Fibroblast of pulmonary artery (primary cell): ENCODE data around the gene SEC14L3.

Experiments used
- DNase-seq: peaks from one replicate; pipeline ENCODE4 v3.0.0-alpha.2; 2010; ENCODE audit warnings: low read depth
- H3K4me3 ChIP-seq: replicated peaks from 2 replicates; pipeline ENCODE4 v1.5.1; 2011; ENCODE audit warnings: low read depth, mild to moderate bottlenecking, control low read depth, low read length, moderate library complexity
- TF ChIP-seq, protein P1 (sequence below): IDR thresholded peaks from 2 replicates; pipeline ENCODE4 v1.5.1; 2011; ENCODE audit warnings: mild to moderate bottlenecking, control low read depth, low read length, inconsistent platforms; ENCODE audit errors: missing control alignments

SEC14L3 gene

GRCh38 chr22:30471616-30472318 is at the start of gene SEC14L3:
Gene SEC14L3, minus strand, starts transcription at chr22:30472017. Its CDS starts 59 bp downstream, at chr22:30471958.
- TF ChIP-seq, protein P1, sequence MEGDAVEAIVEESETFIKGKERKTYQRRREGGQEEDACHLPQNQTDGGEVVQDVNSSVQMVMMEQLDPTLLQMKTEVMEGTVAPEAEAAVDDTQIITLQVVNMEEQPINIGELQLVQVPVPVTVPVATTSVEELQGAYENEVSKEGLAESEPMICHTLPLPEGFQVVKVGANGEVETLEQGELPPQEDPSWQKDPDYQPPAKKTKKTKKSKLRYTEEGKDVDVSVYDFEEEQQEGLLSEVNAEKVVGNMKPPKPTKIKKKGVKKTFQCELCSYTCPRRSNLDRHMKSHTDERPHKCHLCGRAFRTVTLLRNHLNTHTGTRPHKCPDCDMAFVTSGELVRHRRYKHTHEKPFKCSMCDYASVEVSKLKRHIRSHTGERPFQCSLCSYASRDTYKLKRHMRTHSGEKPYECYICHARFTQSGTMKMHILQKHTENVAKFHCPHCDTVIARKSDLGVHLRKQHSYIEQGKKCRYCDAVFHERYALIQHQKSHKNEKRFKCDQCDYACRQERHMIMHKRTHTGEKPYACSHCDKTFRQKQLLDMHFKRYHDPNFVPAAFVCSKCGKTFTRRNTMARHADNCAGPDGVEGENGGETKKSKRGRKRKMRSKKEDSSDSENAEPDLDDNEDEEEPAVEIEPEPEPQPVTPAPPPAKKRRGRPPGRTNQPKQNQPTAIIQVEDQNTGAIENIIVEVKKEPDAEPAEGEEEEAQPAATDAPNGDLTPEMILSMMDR = no peak
- H3K4me3 ChIP-seq = no peak within 1 kb of the TSS
- no peak for DNase-seq

GRCh38 chr22:30519842-30520425 is 48.1 kb upstream of the SEC14L3 start:
- no peak for DNase-seq
- no peak overlapping the region for H3K4me3 ChIP-seq
- TF ChIP-seq, protein P1 = no peak

DNA sequence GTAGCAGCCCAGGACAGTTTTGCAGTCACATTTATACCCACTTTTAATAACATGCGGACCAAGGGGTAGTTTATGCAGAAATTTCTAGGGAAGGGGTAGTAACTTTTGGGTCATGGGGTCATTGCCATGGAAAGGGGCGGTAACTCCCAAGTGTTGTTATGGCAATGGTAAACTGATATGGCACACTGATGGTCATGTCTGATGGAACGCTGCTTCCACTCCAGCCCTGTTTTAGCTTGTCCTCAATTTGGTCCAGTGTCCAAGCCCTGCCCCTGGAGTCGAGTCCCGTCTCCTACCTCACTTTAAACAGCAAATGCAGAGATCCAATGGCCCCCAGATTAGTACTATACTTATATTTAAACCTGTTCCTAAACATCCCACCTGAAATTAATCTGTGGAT is 44.9 kb upstream of the SEC14L3 start:
- TF ChIP-seq, protein P1 = no peak
- no peak for DNase-seq
- no peak overlapping the region for H3K4me3 ChIP-seq

DNA sequence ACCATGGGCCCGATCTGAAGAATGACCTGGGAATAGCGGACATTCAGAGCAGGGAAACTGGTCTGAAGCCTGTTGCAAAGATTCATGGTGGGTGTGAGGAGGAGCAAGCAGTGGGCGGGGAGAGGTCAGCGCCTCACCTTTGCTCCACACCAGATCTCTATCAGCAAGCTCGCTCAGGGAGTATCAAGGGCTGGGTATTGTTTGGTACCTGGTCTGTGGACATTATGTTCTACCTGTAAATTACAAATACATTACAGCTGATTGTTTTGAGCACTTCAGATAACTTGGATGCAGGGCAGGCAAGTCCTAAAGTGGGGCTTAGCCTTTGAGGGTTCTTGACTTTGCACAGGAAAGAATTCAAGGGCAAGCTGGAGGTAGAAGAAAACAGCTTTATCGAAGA is 44.5 kb upstream of the SEC14L3 start:
- TF ChIP-seq, protein P1 = no peak
- H3K4me3 ChIP-seq = no peak overlapping the region
- no peak for DNase-seq

DNA sequence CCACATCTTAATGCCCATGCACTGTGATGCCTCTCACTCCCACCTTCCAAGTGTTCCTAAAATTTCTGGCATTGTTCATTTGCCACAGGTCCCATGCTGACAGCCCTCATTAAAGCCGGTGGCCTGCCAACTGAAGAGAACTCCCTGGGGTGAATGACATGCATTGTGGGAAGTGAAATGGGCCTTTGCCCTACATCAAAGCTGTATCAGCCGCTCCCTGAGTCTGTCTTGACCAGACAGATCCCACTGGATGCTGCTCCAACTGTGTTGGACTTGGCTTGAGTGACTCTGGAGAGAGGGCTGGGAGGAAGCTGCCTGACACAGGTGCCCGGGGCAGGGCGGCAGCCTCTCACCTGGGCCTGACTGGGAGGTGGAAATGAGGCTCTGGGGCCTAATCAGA is 42.4 kb upstream of the SEC14L3 start:
- no peak overlapping the region for H3K4me3 ChIP-seq
- no peak for DNase-seq
- TF ChIP-seq, protein P1 = no peak

- DNase-seq = no peak
- TF ChIP-seq, protein P1 = no peak
Observed at GRCh38 chr22:30513462-30513861, 41.6 kb upstream of the SEC14L3 start.

GRCh38 chr22:30511911-30512310 is 40.1 kb upstream of the SEC14L3 start:
- H3K4me3 ChIP-seq = no peak overlapping the region
- DNase-seq = no peak
- TF ChIP-seq, protein P1 = no peak

More at GRCh38 chr22:30513462-30513861, 41.6 kb upstream of the SEC14L3 start:
- no peak overlapping the region for H3K4me3 ChIP-seq
